Neural cell (in vitro differentiated cells): Measurements from ENCODE around the gene ACLY. TPM values are rescaled to one million over a fixed set of nuclear protein-coding genes. Genes with fewer than 3 reads are reported as not detected.

ENCODE experiments used
- H2AFZ ChIP-seq: fragments of 200-600, 300-800 bp; sonication (generic), shearing (Covaris generic); 2 replicates; pipeline ENCODE4 v1.6.0; 2014; ENCODE audit warnings: low read depth, mild to moderate bottlenecking, antibody characterized with exemption, low read length, moderate library complexity
- H3F3A ChIP-seq: fragments of 200-600 bp; shearing (Covaris generic); 2 replicates; pipeline ENCODE4 v1.6.1; 2016; ENCODE audit warnings: mild to moderate bottlenecking, moderate library complexity, mixed read lengths, antibody characterized with exemption, low read length; ENCODE audit not compliant: insufficient read depth, poor library complexity, severe bottlenecking
- H3K27ac ChIP-seq: fragments of 200-600, 300-800 bp; sonication (generic), shearing (Covaris generic); 2 replicates; pipeline ENCODE4 v1.5.1; 2014; ENCODE audit warnings: mild to moderate bottlenecking, low read length, moderate library complexity
- H3K27me3 ChIP-seq: fragments of 300-800, 200-600 bp; sonication (generic), shearing (Covaris generic); 2 replicates; pipeline ENCODE4 v1.6.0; 2014; ENCODE audit warnings: mild to moderate bottlenecking, low read depth, low read length, moderate library complexity; ENCODE audit not compliant: insufficient read depth
- H3K36me3 ChIP-seq: fragments of 300-800, 200-600 bp; sonication (generic), shearing (Covaris generic); 2 replicates; pipeline ENCODE4 v1.5.1; 2014; ENCODE audit warnings: mild to moderate bottlenecking, antibody characterized with exemption, low read length, moderate library complexity; ENCODE audit not compliant: insufficient read depth
- H3K4me2 ChIP-seq: fragments of 300-800, 200-600 bp; sonication (generic), shearing (Covaris generic); 2 replicates; pipeline ENCODE4 v1.6.0; 2014; ENCODE audit warnings: mild to moderate bottlenecking, low read length
- H3K4me3 ChIP-seq: fragments of 300-800, 200-600 bp; sonication (generic), shearing (Covaris generic); 2 replicates; pipeline ENCODE4 v1.5.1; 2014; ENCODE audit warnings: mild to moderate bottlenecking, low read length, moderate library complexity
- H3K79me2 ChIP-seq: fragments of 200-600 bp; shearing (Covaris generic); replicated peaks from 2 replicates; pipeline ENCODE4 v1.6.0; 2014; ENCODE audit warnings: mild to moderate bottlenecking, low read length, moderate library complexity; ENCODE audit not compliant: insufficient read depth
- H3K9ac ChIP-seq: fragments of 300-800, 200-600 bp; sonication (generic), shearing (Covaris generic); 2 replicates; pipeline ENCODE4 v1.6.1; 2016; ENCODE audit warnings: mild to moderate bottlenecking, low read length, mixed read lengths
- H3K9me2 ChIP-seq: fragments of 200-600 bp; shearing (Covaris generic); 2 replicates; pipeline ENCODE4 v1.6.1; 2016; ENCODE audit warnings: mild to moderate bottlenecking, low read length, mixed read lengths; ENCODE audit not compliant: insufficient read depth
- H3K9me3 ChIP-seq: fragments of 200-600, 300-800 bp; sonication (generic), shearing (Covaris generic); 2 replicates; pipeline ENCODE4 v1.6.1; 2016; ENCODE audit warnings: mild to moderate bottlenecking, mixed run types, low read length, moderate library complexity, mixed read lengths
- H4K20me1 ChIP-seq: fragments of 200-600 bp; shearing (Covaris generic); 2 replicates; pipeline ENCODE4 v1.6.1; 2016; ENCODE audit warnings: mild to moderate bottlenecking, mixed run types; ENCODE audit not compliant: insufficient read depth
- EP300 ChIP-seq: fragments of 450-650 bp; conservative IDR thresholded peaks from 2 replicates; pipeline ENCODE4 v1.6.1; 2014; ENCODE audit warnings: antibody characterized with exemption, mild to moderate bottlenecking, moderate library complexity; ENCODE audit not compliant: poor library complexity, severe bottlenecking
- EZH2 ChIP-seq: fragments of 200-600, 300-800 bp; shearing (Covaris generic), sonication (generic); IDR thresholded peaks from 2 replicates; pipeline ENCODE4 v1.6.1; 2014; ENCODE audit warnings: antibody characterized with exemption, low read length, borderline replicate concordance, mild to moderate bottlenecking; ENCODE audit not compliant: insufficient read depth, poor library complexity, severe bottlenecking
- MXI1 ChIP-seq: fragments of 450-650 bp; conservative IDR thresholded peaks from 2 replicates; pipeline ENCODE4 v1.6.1; 2014; ENCODE audit warnings: antibody characterized with exemption, mild to moderate bottlenecking; ENCODE audit not compliant: poor library complexity, severe bottlenecking
- POLR2AphosphoS5 ChIP-seq: IDR thresholded peaks from 2 replicates; pipeline ENCODE4 v1.6.1; 2012
- RAD21 ChIP-seq: fragments of 450-650 bp; conservative IDR thresholded peaks from 2 replicates; pipeline ENCODE4 v1.6.1; 2014; ENCODE audit warnings: antibody characterized with exemption, mild to moderate bottlenecking, moderate library complexity
- SMC3 ChIP-seq: fragments of 450-650 bp; conservative IDR thresholded peaks from 2 replicates; pipeline ENCODE4 v1.6.1; 2014; ENCODE audit warnings: antibody characterized with exemption, mild to moderate bottlenecking, moderate library complexity; ENCODE audit not compliant: poor library complexity
- TAF1 ChIP-seq: IDR thresholded peaks from 2 replicates; pipeline ENCODE4 v1.6.1; 2012; ENCODE audit warnings: low read depth
- polyA plus RNA-seq: library from polyadenylated mRNA; depleted of rRNA; stranded (reverse); fragments of >200 nt; gene quantifications from 2 replicates; pipeline ENCODE4 v1.2.3, GENCODE V29; 2014
- TF ChIP-seq, protein P1 (sequence below): IDR thresholded peaks from 2 replicates; pipeline ENCODE4 v1.6.1; 2012; ENCODE audit warnings: borderline replicate concordance
- TF ChIP-seq, protein P2 (sequence below): fragments of 450-650 bp; IDR thresholded peaks from 2 replicates; pipeline ENCODE4 v1.5.1; 2014; ENCODE audit warnings: antibody characterized with exemption, mild to moderate bottlenecking, moderate library complexity; ENCODE audit not compliant: poor library complexity, severe bottlenecking

ACLY gene
- polyA plus RNA-seq, 1 donor from 2014 or later, result 136 TPM

DNA sequence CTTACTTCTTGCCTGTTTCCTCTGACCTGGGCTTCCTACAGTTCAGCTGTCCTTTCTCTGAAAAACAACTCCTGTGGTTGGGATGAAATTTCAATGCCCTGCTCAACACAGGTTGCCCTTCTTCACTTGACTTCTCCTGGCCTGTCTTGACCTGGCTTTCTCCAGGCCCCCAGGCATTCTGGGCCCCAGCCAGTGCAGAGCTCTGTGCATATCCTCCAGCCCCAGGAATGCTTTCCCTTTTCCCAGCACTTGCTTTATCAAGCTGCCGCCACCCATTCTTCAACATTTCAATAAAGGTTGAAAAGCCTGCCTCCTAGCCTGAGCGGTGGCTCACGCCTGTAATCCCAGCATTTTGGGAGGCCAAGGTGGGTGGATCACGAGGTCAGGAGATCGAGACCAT is 22.4 kb upstream of the ACLY start:
- peaks cover 3% of the 10 kb centered on the region for H3K36me3 ChIP-seq
- no peak overlapping the region for H3K9ac ChIP-seq
- H2AFZ ChIP-seq, result no peak overlapping the region
- H3K9me2 ChIP-seq, result no peaks in the 10 kb centered on the region
- H3K4me2 ChIP-seq, result no peak overlapping the region
- no peaks in the 10 kb centered on the region for H3K79me2 ChIP-seq
- TF ChIP-seq RAD21, result no peak
- no peak for TF ChIP-seq POLR2AphosphoS5
- no peak for TF ChIP-seq EZH2
- TF ChIP-seq, protein P1, sequence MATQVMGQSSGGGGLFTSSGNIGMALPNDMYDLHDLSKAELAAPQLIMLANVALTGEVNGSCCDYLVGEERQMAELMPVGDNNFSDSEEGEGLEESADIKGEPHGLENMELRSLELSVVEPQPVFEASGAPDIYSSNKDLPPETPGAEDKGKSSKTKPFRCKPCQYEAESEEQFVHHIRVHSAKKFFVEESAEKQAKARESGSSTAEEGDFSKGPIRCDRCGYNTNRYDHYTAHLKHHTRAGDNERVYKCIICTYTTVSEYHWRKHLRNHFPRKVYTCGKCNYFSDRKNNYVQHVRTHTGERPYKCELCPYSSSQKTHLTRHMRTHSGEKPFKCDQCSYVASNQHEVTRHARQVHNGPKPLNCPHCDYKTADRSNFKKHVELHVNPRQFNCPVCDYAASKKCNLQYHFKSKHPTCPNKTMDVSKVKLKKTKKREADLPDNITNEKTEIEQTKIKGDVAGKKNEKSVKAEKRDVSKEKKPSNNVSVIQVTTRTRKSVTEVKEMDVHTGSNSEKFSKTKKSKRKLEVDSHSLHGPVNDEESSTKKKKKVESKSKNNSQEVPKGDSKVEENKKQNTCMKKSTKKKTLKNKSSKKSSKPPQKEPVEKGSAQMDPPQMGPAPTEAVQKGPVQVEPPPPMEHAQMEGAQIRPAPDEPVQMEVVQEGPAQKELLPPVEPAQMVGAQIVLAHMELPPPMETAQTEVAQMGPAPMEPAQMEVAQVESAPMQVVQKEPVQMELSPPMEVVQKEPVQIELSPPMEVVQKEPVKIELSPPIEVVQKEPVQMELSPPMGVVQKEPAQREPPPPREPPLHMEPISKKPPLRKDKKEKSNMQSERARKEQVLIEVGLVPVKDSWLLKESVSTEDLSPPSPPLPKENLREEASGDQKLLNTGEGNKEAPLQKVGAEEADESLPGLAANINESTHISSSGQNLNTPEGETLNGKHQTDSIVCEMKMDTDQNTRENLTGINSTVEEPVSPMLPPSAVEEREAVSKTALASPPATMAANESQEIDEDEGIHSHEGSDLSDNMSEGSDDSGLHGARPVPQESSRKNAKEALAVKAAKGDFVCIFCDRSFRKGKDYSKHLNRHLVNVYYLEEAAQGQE, result no peak
- TF ChIP-seq, protein P2, sequence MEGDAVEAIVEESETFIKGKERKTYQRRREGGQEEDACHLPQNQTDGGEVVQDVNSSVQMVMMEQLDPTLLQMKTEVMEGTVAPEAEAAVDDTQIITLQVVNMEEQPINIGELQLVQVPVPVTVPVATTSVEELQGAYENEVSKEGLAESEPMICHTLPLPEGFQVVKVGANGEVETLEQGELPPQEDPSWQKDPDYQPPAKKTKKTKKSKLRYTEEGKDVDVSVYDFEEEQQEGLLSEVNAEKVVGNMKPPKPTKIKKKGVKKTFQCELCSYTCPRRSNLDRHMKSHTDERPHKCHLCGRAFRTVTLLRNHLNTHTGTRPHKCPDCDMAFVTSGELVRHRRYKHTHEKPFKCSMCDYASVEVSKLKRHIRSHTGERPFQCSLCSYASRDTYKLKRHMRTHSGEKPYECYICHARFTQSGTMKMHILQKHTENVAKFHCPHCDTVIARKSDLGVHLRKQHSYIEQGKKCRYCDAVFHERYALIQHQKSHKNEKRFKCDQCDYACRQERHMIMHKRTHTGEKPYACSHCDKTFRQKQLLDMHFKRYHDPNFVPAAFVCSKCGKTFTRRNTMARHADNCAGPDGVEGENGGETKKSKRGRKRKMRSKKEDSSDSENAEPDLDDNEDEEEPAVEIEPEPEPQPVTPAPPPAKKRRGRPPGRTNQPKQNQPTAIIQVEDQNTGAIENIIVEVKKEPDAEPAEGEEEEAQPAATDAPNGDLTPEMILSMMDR, result no peak
- no peak for TF ChIP-seq EP300
- H3K9me3 ChIP-seq, result no peaks in the 10 kb centered on the region
- H4K20me1 ChIP-seq, result no peaks in the 10 kb centered on the region
- no peak overlapping the region for H3K27ac ChIP-seq
- H3K4me3 ChIP-seq, result no peak overlapping the region
- H3F3A ChIP-seq, result no peaks in the 10 kb centered on the region
- H3K27me3 ChIP-seq, result no peaks in the 10 kb centered on the region

DNA sequence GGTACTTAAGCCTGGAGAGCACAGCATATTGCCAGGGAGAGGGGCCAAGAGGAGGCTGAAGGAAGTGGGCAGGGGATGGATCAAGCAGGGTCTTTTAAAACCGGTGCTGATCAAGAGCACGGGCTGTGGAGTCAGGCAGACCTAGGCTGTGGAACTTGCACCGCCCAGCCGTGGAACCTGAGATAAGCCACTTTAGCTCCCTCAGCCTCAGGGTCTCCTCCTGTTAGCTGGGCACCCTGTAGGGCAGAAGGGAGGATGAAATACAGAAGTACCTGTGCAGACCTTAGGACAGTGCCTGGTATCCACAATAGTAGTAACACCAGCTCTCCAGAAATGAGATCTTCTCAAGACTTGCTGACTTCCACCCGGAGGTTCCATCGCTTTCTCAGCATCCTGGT is 20.9 kb upstream of the ACLY start:
- Histone ChIP-seq H3K36me3 (peaks cover 5% of the 10 kb centered on the region), H3K9me2 (no peaks in the 10 kb centered on the region), H3K9ac (no peak overlapping the region), H2AFZ (no peak overlapping the region), H3K79me2 (no peaks in the 10 kb centered on the region), H3K9me3 (no peaks in the 10 kb centered on the region), H3K27me3 (no peaks in the 10 kb centered on the region), H3K27ac (no peak overlapping the region), H3K4me3 (no peak overlapping the region), H4K20me1 (no peaks in the 10 kb centered on the region), H3F3A (no peaks in the 10 kb centered on the region), H3K4me2 (no peak overlapping the region)
- TF ChIP-seq POLR2AphosphoS5 (no peak), TAF1 (no peak), RAD21 (no peak), EZH2 (no peak), MXI1 (no peak), SMC3 (no peak), EP300 (no peak)
- TF ChIP-seq, protein P2, result no peak
- TF ChIP-seq, protein P1, result no peak
